Neuronal stem cell (in vitro differentiated cells): ENCODE measurements around the gene RINT1.
"Not testable (repeated sequence)": the region's sequence is repeated elsewhere in the genome, so short reads cannot be mapped to it uniquely, and the experiment has no call there.

ENCODE experiments used
- DNase-seq: peaks from one replicate; pipeline ENCODE4 v3.0.0-alpha.2; 2013; ENCODE audit warnings: low spot score
- H2AFZ ChIP-seq: one replicate; pipeline ENCODE4 v1.6.1; 2013; ENCODE audit warnings: mild to moderate bottlenecking, low read length, inconsistent platforms
- H2AK5ac ChIP-seq: 2 replicates; pipeline ENCODE4 v1.6.1; 2013; ENCODE audit warnings: low read depth, mild to moderate bottlenecking, inconsistent platforms, low read length, moderate library complexity, mixed read lengths
- H2BK120ac ChIP-seq: 2 replicates; pipeline ENCODE4 v1.6.1; 2013; ENCODE audit warnings: low read depth, mild to moderate bottlenecking, inconsistent platforms, low read length, moderate library complexity, mixed read lengths
- H2BK12ac ChIP-seq: one replicate; pipeline ENCODE4 v1.6.1; 2013; ENCODE audit warnings: low read length, inconsistent platforms
- H2BK15ac ChIP-seq: 2 replicates; pipeline ENCODE4 v1.6.1; 2013; ENCODE audit warnings: mild to moderate bottlenecking, low read length, inconsistent platforms, mixed read lengths
- H2BK5ac ChIP-seq: one replicate; pipeline ENCODE4 v1.6.1; 2013; ENCODE audit warnings: inconsistent platforms, mild to moderate bottlenecking, low read length, moderate library complexity
- H3K14ac ChIP-seq: one replicate; pipeline ENCODE4 v1.6.1; 2013; ENCODE audit warnings: low read length, inconsistent platforms
- H3K18ac ChIP-seq: 2 replicates; pipeline ENCODE4 v1.6.1; 2013; ENCODE audit warnings: low read length, inconsistent platforms
- H3K23ac ChIP-seq: 2 replicates; pipeline ENCODE4 v1.6.1; 2013; ENCODE audit warnings: low read depth, mild to moderate bottlenecking, mixed read lengths, low read length, inconsistent platforms; ENCODE audit not compliant: poor library complexity
- H3K27ac ChIP-seq: replicated peaks from 3 replicates; pipeline ENCODE4 v1.5.1; 2013; ENCODE audit warnings: low read length, inconsistent platforms
- H3K27me3 ChIP-seq, 3 experiments: 2 replicates each; pipeline ENCODE4 v1.6.1; 2013; ENCODE audit warnings: low read length in 3 of 3, mild to moderate bottlenecking in 2 of 3, inconsistent platforms in 1 of 3, low read depth in 1 of 3, mixed read lengths in 1 of 3, moderate library complexity in 1 of 3; ENCODE audit not compliant: control insufficient read depth in 3 of 3, insufficient read depth in 3 of 3
- H3K36me3 ChIP-seq, 2 donors: replicated peaks in 1 of 2; 2 replicates each; pipeline ENCODE4 v1.6.1; 2013; ENCODE audit warnings: low read length in 2 of 2; ENCODE audit not compliant: control insufficient read depth in 2 of 2, insufficient read depth in 2 of 2
- H3K4ac ChIP-seq: 2 replicates; pipeline ENCODE4 v1.6.1; 2013; ENCODE audit warnings: inconsistent platforms, mild to moderate bottlenecking, low read length, moderate library complexity
- H3K4me1 ChIP-seq, 2 donors: 1 replicate in 1 of 2; 2 replicates in 1 of 2; pipeline ENCODE4 v1.6.1; 2013; ENCODE audit warnings: low read length in 2 of 2, low read depth in 1 of 2; ENCODE audit not compliant: control insufficient read depth in 2 of 2, insufficient read depth in 1 of 2
- H3K4me2 ChIP-seq: one replicate; pipeline ENCODE4 v1.6.1; 2013; ENCODE audit warnings: mild to moderate bottlenecking, low read length, inconsistent platforms; ENCODE audit not compliant: insufficient read depth, poor library complexity, severe bottlenecking
- H3K4me3 ChIP-seq, 2 donors: 2 replicates each; pipeline ENCODE4 v1.5.1; 2013; ENCODE audit warnings: low read length in 2 of 2, mild to moderate bottlenecking in 2 of 2, inconsistent platforms in 1 of 2, moderate library complexity in 1 of 2
- H3K79me1 ChIP-seq: one replicate; pipeline ENCODE4 v1.6.1; 2013; ENCODE audit warnings: low read depth, mild to moderate bottlenecking, inconsistent platforms, low read length, moderate library complexity
- H3K9ac ChIP-seq: one replicate; pipeline ENCODE4 v1.6.1; 2013; ENCODE audit warnings: mild to moderate bottlenecking, low read depth, low read length, inconsistent platforms; ENCODE audit not compliant: poor library complexity
- H3K9me3 ChIP-seq, 2 donors: replicated peaks in 1 of 2; 2 replicates each; pipeline versions ENCODE3 to v1.6.1; 2013; ENCODE audit warnings: low read length in 2 of 2, mild to moderate bottlenecking in 2 of 2, inconsistent platforms in 1 of 2, low read depth in 1 of 2, mixed read lengths in 1 of 2, moderate library complexity in 1 of 2; ENCODE audit not compliant: control insufficient read depth in 2 of 2, insufficient read depth in 1 of 2
- H4K8ac ChIP-seq: one replicate; pipeline ENCODE4 v1.6.1; 2013; ENCODE audit warnings: low read depth, mild to moderate bottlenecking, inconsistent platforms, low read length, moderate library complexity
- H4K91ac ChIP-seq: one replicate; pipeline ENCODE4 v1.6.1; 2013; ENCODE audit warnings: low read length, low read depth, mild to moderate bottlenecking, inconsistent platforms; ENCODE audit not compliant: poor library complexity
- WGBS, 2 donors: extraction: QIAGEN DNeasy Blood & Tissue Kit; methylation state at CpG; one replicate each; pipeline ENCODE4 v1.1.7; 2013; ENCODE audit warnings: missing lambda C conversion rate in 2 of 2, mixed read lengths in 1 of 2; ENCODE audit not compliant: insufficient read length in 2 of 2, insufficient replicate concordance in 1 of 2; ENCODE audit errors: extremely low coverage in 2 of 2; 5-methylcytosine and 5-hydroxymethylcytosine counted together

Gene RINT1

DNA sequence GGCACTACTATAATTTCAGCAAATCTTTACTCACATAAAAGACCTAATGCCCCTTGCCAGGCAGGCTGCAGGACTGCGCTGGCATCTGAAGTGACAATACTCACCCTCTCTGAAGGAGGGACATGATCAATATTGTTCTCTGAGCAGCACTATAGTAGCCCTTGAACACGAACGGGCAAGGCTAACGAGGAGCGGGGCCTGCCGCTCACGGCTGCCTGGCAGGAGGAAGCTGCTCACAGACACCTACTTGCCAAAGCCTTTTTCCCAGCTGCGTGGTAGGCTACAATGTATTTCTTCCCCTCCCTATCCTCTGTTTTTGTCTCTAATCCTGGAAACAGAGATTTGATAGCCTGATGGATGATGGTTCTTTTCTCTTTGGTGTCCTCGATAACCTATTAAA lies 29.8 kb upstream of the RINT1 start:
- Histone ChIP-seq H2BK12ac (no peak overlapping the region), H3K36me3 (peaks cover 18 to 90% of the 10 kb centered on the region in 2 donors), H3K23ac (no peak overlapping the region), H3K4ac (no peak overlapping the region), H3K4me3 (no peak overlapping the region), H3K14ac (no peak overlapping the region), H4K91ac (no peak overlapping the region), H2BK120ac (no peak overlapping the region), H3K79me1 (no peaks in the 10 kb centered on the region), H3K9ac (no peak overlapping the region), H2BK5ac (no peak overlapping the region), H3K27ac (no peak overlapping the region), H3K18ac (no peak overlapping the region), H3K4me1 (no peaks in the 10 kb centered on the region), H2AFZ (no peak overlapping the region), H2AK5ac (no peak overlapping the region), H3K27me3 (peaks cover 0 to 2% (median 0%) of the 10 kb centered on the region in 3 experiments), H2BK15ac (no peak overlapping the region), H3K4me2 (no peak overlapping the region), H4K8ac (no peak overlapping the region), H3K9me3 (no peaks in the 10 kb centered on the region)
- no peak for DNase-seq
- WGBS, 2 donors: no CpG with 5 or more reads among the region's 9 CpGs

DNA sequence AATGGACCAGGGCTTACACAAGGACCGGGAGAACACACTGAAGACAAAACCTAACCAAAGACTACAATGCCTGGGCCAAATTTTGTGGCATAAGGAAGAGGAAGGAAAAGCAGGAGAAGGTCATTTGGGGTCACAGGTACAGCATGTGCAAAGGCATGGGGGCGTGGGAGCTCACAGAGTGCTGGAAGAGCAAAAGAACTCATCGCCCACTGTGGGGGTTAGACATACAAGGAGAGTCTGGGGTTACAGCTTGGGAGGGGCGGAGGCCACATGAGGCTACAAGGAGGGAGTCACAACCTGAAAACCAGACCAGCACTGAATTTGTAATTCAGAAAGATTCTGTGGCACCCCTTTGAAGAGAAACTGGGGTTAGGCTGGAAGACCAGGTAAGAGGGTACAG lies 19.6 kb upstream of the RINT1 start:
- no peak overlapping the region for H3K23ac ChIP-seq
- no peak overlapping the region for H3K27ac ChIP-seq
- peaks cover 8 to 51% of the 10 kb centered on the region in 2 donors for H3K36me3 ChIP-seq
- WGBS, 2 donors: no CpG with 5 or more reads among the region's 4 CpGs
- no peak overlapping the region for H2AFZ ChIP-seq
- no peak overlapping the region for H3K4me3 ChIP-seq
- H3K18ac ChIP-seq: no peak overlapping the region
- H2BK120ac ChIP-seq: no peak overlapping the region
- no peak overlapping the region for H3K4ac ChIP-seq
- no peak overlapping the region for H2AK5ac ChIP-seq
- H4K91ac ChIP-seq: no peak overlapping the region
- no peak overlapping the region for H3K4me2 ChIP-seq
- H2BK15ac ChIP-seq: no peak overlapping the region
- H2BK12ac ChIP-seq: no peak overlapping the region
- H3K4me1 ChIP-seq: no peaks in the 10 kb centered on the region
- no peak overlapping the region for H4K8ac ChIP-seq
- H3K14ac ChIP-seq: peak overlapping the region; percentile 47
- no peaks in the 10 kb centered on the region for H3K9me3 ChIP-seq
- H3K27me3 ChIP-seq: no peaks in the 10 kb centered on the region
- H2BK5ac ChIP-seq: no peak overlapping the region
- peaks cover 6% of the 10 kb centered on the region for H3K79me1 ChIP-seq
- no peak overlapping the region for H3K9ac ChIP-seq
- no peak for DNase-seq

GRCh38 chr7:105512926-105513526 lies 19.0 kb upstream of the RINT1 start:
- no peak overlapping the region for H3K4me2 ChIP-seq
- no peak for DNase-seq
- H3K23ac ChIP-seq: no peak overlapping the region
- no peak overlapping the region for H4K8ac ChIP-seq
- peaks cover 8 to 51% of the 10 kb centered on the region in 2 donors for H3K36me3 ChIP-seq
- no peak overlapping the region for H3K14ac ChIP-seq
- no peak overlapping the region for H3K9ac ChIP-seq
- no peaks in the 10 kb centered on the region for H3K4me1 ChIP-seq
- H2BK120ac ChIP-seq: no peak overlapping the region
- no peak overlapping the region for H2BK12ac ChIP-seq
- no peak overlapping the region for H3K27ac ChIP-seq
- no CpG with 5 or more reads among the region's 4 CpGs for WGBS, 2 donors
- H3K79me1 ChIP-seq: peaks cover 6% of the 10 kb centered on the region
- no peak overlapping the region for H2AFZ ChIP-seq
- H3K4ac ChIP-seq: no peak overlapping the region
- no peak overlapping the region for H2BK15ac ChIP-seq
- no peak overlapping the region for H2AK5ac ChIP-seq
- H3K27me3 ChIP-seq: no peaks in the 10 kb centered on the region
- no peaks in the 10 kb centered on the region for H3K9me3 ChIP-seq
- no peak overlapping the region for H3K18ac ChIP-seq
- H2BK5ac ChIP-seq: no peak overlapping the region
- no peak overlapping the region for H4K91ac ChIP-seq
- no peak overlapping the region for H3K4me3 ChIP-seq

GRCh38 chr7:105515610-105516009 lies 16.4 kb upstream of the RINT1 start:
- H2BK5ac ChIP-seq, H3K9me3 ChIP-seq, H3K27ac ChIP-seq, H3K4me3 ChIP-seq, H3K4me1 ChIP-seq, H4K8ac ChIP-seq, H3K14ac ChIP-seq, H2AFZ ChIP-seq, H3K18ac ChIP-seq, H2BK120ac ChIP-seq, H3K79me1 ChIP-seq, H3K27me3 ChIP-seq, H2BK15ac ChIP-seq, H4K91ac ChIP-seq, H3K4me2 ChIP-seq, DNase-seq, H2BK12ac ChIP-seq, H3K9ac ChIP-seq, H2AK5ac ChIP-seq, H3K4ac ChIP-seq, H3K23ac ChIP-seq: not testable (repeated sequence)
- H3K36me3 ChIP-seq: peaks cover 8 to 52% of the 10 kb centered on the region in 2 donors
- no CpG with 5 or more reads among the region's 7 CpGs for WGBS, 2 donors
